Lower lobe of right lung (tissue), 2 donors: ENCODE results near the gene ABHD3. TPM values are rescaled to one million over a fixed set of nuclear protein-coding genes. Genes with fewer than 3 reads are reported as not detected.
"Not testable (repeated sequence)": the region's sequence is repeated elsewhere in the genome, so short reads cannot be mapped to it uniquely, and the experiment has no call there.

Source experiments
- ATAC-seq, 2 donors: fragments of 200-7000 bp; cut with Tn5 transposase; one replicate each; pipeline ENCODE4 v1.9.1; 2020 to 2022; ENCODE audit warnings: mild to moderate bottlenecking in 2 of 2, moderate library complexity in 2 of 2
- DNase-seq: peaks from one replicate; pipeline ENCODE4 v3.0.0-alpha.2; 2020
- H3K27ac ChIP-seq: fragments of 200-600 bp; one replicate; pipeline ENCODE4 v1.8.0; 2022
- H3K27me3 ChIP-seq: fragments of 200-600 bp; one replicate; pipeline ENCODE4 v1.8.0; 2022; ENCODE audit warnings: low read depth
- H3K36me3 ChIP-seq: fragments of 200-600 bp; one replicate; pipeline ENCODE4 v1.8.0; 2022; ENCODE audit warnings: mild to moderate bottlenecking
- H3K4me1 ChIP-seq: fragments of 200-600 bp; one replicate; pipeline ENCODE4 v1.8.0; 2022
- H3K4me3 ChIP-seq: fragments of 200-600 bp; one replicate; pipeline ENCODE4 v1.8.0; 2022; ENCODE audit warnings: mild to moderate bottlenecking
- H3K9me3 ChIP-seq: fragments of 200-600 bp; one replicate; pipeline ENCODE4 v1.8.0; 2022
- intact Hi-C: fragments of 100-400 bp; cut with DNase I; formaldehyde crosslinking; loops from one replicate; pipeline ENCODE4 v1.11.0; 2022
- total RNA-seq: library from RNA; stranded (reverse); fragmentation: NEBNext Ultra II Directional; extraction: Animal tissue kit (Norgen Biotek cat#: 25700); gene quantifications from one replicate; pipeline ENCODE4 v1.2.1, GENCODE V29; 2021
- TF ChIP-seq, protein P1 (sequence below): fragments of 200-600 bp; IDR thresholded peaks from one replicate; pipeline ENCODE4 v1.8.0; 2022; ENCODE audit warnings: antibody characterized with exemption, mild to moderate bottlenecking
- donor health status: DM: no; HTN: yes; CAD: no; lungs with severe emphysema.

ABHD3 gene
- total RNA-seq, 1 donor from 2014 or later = 32.0 TPM

DNA sequence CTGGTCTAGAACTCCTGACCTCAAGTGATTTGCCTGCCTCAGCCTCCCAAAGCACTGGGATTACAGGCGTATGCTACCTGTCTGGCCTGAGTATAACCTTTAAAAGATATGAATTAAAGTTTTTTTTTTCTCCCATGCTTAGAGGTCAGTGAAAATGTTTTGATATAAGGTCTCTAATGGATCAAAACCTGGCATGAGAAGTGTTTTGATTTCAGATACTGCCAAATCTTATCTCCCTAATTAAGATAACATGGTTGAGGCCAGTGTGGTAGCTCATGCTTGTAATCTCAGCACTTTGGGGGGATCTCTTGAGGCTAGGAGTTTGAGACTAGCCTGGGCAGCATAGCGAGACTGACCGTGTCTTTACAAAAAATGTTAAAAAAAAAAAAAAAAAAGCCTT, 51.2 kb downstream of the ABHD3 start:
- DNase-seq = no peak
- H3K27me3 ChIP-seq = no peaks in the 10 kb centered on the region
- ATAC-seq = no peak
- peaks cover 17% of the 10 kb centered on the region for H3K36me3 ChIP-seq
- no peak overlapping the region for H3K4me3 ChIP-seq
- no peaks in the 10 kb centered on the region for H3K9me3 ChIP-seq
- no peaks in the 10 kb centered on the region for H3K4me1 ChIP-seq
- intact Hi-C loops = no loop called here
- H3K27ac ChIP-seq = no peak overlapping the region
- TF ChIP-seq, protein P1, sequence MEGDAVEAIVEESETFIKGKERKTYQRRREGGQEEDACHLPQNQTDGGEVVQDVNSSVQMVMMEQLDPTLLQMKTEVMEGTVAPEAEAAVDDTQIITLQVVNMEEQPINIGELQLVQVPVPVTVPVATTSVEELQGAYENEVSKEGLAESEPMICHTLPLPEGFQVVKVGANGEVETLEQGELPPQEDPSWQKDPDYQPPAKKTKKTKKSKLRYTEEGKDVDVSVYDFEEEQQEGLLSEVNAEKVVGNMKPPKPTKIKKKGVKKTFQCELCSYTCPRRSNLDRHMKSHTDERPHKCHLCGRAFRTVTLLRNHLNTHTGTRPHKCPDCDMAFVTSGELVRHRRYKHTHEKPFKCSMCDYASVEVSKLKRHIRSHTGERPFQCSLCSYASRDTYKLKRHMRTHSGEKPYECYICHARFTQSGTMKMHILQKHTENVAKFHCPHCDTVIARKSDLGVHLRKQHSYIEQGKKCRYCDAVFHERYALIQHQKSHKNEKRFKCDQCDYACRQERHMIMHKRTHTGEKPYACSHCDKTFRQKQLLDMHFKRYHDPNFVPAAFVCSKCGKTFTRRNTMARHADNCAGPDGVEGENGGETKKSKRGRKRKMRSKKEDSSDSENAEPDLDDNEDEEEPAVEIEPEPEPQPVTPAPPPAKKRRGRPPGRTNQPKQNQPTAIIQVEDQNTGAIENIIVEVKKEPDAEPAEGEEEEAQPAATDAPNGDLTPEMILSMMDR = no peak

DNA sequence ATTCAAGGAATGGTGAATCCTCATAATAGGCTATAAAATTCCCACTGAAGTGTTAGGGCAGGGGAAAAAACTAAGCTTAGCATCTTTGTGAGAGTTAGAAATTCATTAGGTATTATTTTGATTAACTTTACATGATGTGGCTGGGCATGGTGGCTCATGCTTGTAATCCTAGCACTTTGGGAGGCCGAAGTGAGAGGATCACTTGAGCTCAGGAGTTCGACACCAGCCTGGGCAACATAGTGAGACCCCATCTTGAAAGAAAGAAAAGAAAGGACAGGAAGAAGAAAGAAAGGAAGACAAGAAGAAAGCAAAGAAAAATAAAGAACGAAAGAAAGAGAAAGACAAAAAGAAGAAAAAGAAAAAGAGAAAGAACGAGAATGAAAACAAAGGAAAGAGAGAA, 52.5 kb downstream of the ABHD3 start:
- intact Hi-C loops = no loop called here
- H3K27ac ChIP-seq = no peak overlapping the region
- no peaks in the 10 kb centered on the region for H3K4me1 ChIP-seq
- TF ChIP-seq, protein P1 = no peak
- no peaks in the 10 kb centered on the region for H3K9me3 ChIP-seq
- no peak for ATAC-seq
- DNase-seq = no peak
- H3K27me3 ChIP-seq = no peaks in the 10 kb centered on the region
- peaks cover 6% of the 10 kb centered on the region for H3K36me3 ChIP-seq
- no peak overlapping the region for H3K4me3 ChIP-seq

DNA sequence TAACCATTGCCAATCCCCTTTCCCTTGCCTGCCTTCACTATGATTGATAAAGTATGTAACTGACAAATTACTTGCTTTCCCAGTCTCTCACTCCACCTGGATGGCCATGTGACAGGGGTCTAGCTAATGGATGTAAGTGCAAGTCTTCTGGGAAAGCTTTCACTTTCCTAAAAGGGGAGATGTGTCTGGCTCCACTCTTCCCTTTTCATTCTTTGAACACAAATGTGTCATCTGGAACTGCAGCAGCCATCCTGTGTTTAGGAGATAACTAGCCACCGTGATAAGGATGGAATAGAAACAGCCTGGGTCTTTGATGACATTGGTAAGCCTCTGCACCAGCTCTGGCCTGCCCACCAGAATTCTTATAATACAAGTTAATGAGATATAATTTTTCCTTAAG, 54.3 kb downstream of the ABHD3 start:
- TF ChIP-seq, protein P1 = no peak
- H3K27ac ChIP-seq = no peak overlapping the region
- H3K36me3 ChIP-seq = no peaks in the 10 kb centered on the region
- no peaks in the 10 kb centered on the region for H3K27me3 ChIP-seq
- H3K4me3 ChIP-seq = no peak overlapping the region
- no peaks in the 10 kb centered on the region for H3K9me3 ChIP-seq
- intact Hi-C loops = no loop called here
- no peak for DNase-seq
- ATAC-seq = no peak
- H3K4me1 ChIP-seq = no peaks in the 10 kb centered on the region

DNA sequence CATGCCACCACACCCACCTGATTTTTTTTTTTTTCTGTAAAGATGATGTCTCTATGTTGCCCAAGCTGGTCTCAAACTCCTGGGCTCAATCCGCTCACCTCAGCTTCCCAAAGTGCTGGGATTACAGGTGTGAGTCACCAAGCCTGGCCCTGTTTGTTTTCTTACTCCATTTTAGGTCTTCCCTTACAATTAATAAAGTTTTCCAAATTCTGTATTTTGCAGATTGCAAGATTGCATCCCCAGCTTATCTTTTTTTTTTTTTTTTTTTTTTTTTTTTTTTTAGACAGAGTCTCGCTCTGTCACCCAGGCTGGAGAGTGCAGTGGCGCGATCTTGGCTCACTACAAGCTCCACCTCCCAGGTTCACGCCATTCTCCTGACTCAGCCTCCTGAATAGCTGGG, 64.2 kb downstream of the ABHD3 start:
- intact Hi-C loops, H3K9me3 ChIP-seq, H3K4me1 ChIP-seq, H3K4me3 ChIP-seq, ATAC-seq, H3K36me3 ChIP-seq, H3K27ac ChIP-seq, H3K27me3 ChIP-seq, DNase-seq: not testable (repeated sequence)

DNA sequence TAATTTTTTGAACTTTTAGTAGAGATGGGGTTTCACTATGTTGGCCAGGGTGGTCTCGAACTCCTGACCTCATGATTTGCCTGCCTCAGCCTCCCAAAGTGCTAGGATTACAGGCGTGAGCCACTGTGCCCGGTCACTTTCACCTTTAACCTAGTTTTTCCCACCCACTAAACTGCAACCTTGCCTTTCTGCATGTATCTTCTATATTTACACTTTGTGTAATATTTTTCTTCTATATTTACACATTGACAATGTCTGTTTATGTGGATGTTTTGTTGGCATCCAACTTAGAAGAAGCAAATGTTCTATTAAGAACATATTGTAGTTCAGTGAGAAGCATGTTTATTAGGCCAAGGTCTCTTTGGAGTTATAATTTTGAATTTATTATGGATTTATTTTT, 65.8 kb downstream of the ABHD3 start:
- Histone ChIP-seq H3K36me3 (no peaks in the 10 kb centered on the region), H3K9me3 (no peaks in the 10 kb centered on the region), H3K4me3 (no peak overlapping the region), H3K4me1 (no peaks in the 10 kb centered on the region), H3K27ac (no peak overlapping the region), H3K27me3 (no peaks in the 10 kb centered on the region)
- no peak for ATAC-seq
- TF ChIP-seq, protein P1 = no peak
- DNase-seq = no peak
- intact Hi-C loops = no loop called here

DNA sequence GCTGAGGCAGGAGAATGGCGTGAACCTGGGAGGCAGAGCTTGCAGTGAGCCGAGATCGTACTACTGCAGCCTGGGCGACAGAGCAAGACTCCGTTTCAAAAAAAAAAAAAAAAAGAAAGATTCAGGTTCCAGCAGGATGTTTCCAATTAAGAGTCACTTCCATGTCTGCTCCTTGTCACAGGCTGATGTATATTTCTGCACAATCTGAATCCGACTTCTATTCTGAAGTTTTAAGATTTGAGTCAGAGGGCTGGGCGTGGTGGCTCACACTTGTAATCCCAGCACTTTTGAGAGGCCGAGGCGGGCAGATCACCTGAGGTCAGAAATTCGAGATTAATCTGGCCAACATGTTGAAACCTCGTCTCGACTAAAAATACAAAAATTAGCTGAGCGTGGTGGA, 67.8 kb downstream of the ABHD3 start:
- no peaks in the 10 kb centered on the region for H3K9me3 ChIP-seq
- H3K4me3 ChIP-seq = no peak overlapping the region
- intact Hi-C loops = no loop called here
- no peaks in the 10 kb centered on the region for H3K4me1 ChIP-seq
- ATAC-seq (no peak), DNase-seq (no peak)
- peaks cover 5% of the 10 kb centered on the region for H3K36me3 ChIP-seq
- H3K27me3 ChIP-seq = no peaks in the 10 kb centered on the region
- no peak overlapping the region for H3K27ac ChIP-seq
- TF ChIP-seq, protein P1 = no peak
